ENCODE measurements around the gene TF. TPM values are rescaled to one million over a fixed set of nuclear protein-coding genes. Genes with fewer than 3 reads are reported as not detected.

The TF gene
- total and polyA plus RNA-seq, 4 donors = 5,045 to 9,659 (median 6,266) TPM

- H3K4me3 ChIP-seq (ENCODE audit: low read depth in 1 of 3, low read length in 3 of 3) = no peak overlapping the region
- H3K27ac ChIP-seq (ENCODE audit: low read depth in 1 of 2, low read length in 2 of 2) = peak overlapping the region; percentile 77 to 86
- DNase-seq (ENCODE audit: low spot score) = no peak
- 42% methylated on average over 5 of the region's 5 CpGs for WGBS
- H3K36me3 ChIP-seq (ENCODE audit: control insufficient read depth in 4 of 4, insufficient read depth in 3 of 4, low read depth in 1 of 4, low read length in 3 of 4) = peaks cover 0 to 12% (median 3%) of the 10 kb centered on the region in 4 donors
- no peak overlapping the region for H3K9ac ChIP-seq (ENCODE audit: low read depth in 1 of 2, low read length in 2 of 2)
- H3K27me3 ChIP-seq (ENCODE audit: control insufficient read depth in 4 of 4, insufficient read depth in 4 of 4, low read length in 3 of 4) = no peaks in the 10 kb centered on the region
- no peaks in the 10 kb centered on the region for H3K9me3 ChIP-seq (ENCODE audit: control insufficient read depth in 4 of 4, low read length in 3 of 4)
- no peak for TF ChIP-seq RAD21 (IDR thresholded peaks at IDR 0.05)
- no peak for TF ChIP-seq FOXA2 (IDR thresholded peaks at IDR 0.05)
- no peak for TF ChIP-seq EGR1 (IDR thresholded peaks at IDR 0.05; ENCODE audit: low read depth in 2 of 2)
- no peak for TF ChIP-seq JUND (IDR thresholded peaks at IDR 0.05)
- no peak for TF ChIP-seq YY1 (IDR thresholded peaks at IDR 0.05)
- TF ChIP-seq ZBTB33 (IDR thresholded peaks at IDR 0.05) = no peak
- TF ChIP-seq GABPA (IDR thresholded peaks at IDR 0.05 in 1 of 2, conservative IDR thresholded peaks at IDR 0.05 in 1 of 2) = no peak
- TF ChIP-seq CTCF (IDR thresholded peaks at IDR 0.05; ENCODE audit: low read depth, low read length, missing input control) = no peak
- no peak for TF ChIP-seq MAX (IDR thresholded peaks at IDR 0.05)
- TF ChIP-seq TAF1 (conservative IDR thresholded peaks at IDR 0.05) = no peak
- no peak for TF ChIP-seq ATF3 (IDR thresholded peaks at IDR 0.05)
- no peak for TF ChIP-seq SP1 (IDR thresholded peaks at IDR 0.05)
- no peak for TF ChIP-seq HNF4G (IDR thresholded peaks at IDR 0.05)
- no peak for TF ChIP-seq REST (IDR thresholded peaks at IDR 0.05)
- peak in 1 of 2 donors; percentile 34 for TF ChIP-seq HNF4A (conservative IDR thresholded peaks at IDR 0.05)
- peak in 1 of 2 donors; percentile 43 for TF ChIP-seq RXRA (IDR thresholded peaks at IDR 0.05)
- no peak for TF ChIP-seq NR2F2 (IDR thresholded peaks at IDR 0.05)
- H3K4me1 ChIP-seq (ENCODE audit: control insufficient read depth in 4 of 4, insufficient read depth in 4 of 4, low read length in 3 of 4) = peaks cover 13 to 66% (median 49%) of the 10 kb centered on the region in 4 donors
These were observed 2.0 kb upstream of the TF start for GRCh38 chr3:133744241-133744640.
